Thoracic aorta (tissue), 2 donors: ENCODE measurements around the gene AEN. TPM values are rescaled to one million over a fixed set of nuclear protein-coding genes. Genes with fewer than 3 reads are reported as not detected.

Experiments
- ATAC-seq: fragments of 150-250 bp; one replicate; pipeline ENCODE4 v1.8.0; 2017; ENCODE audit warnings: low read depth; ENCODE audit not compliant: insufficient number of reproducible peaks, low FRiP score
- DNase-seq: peaks from one replicate; pipeline ENCODE4 v3.0.0-alpha.2; 2020; ENCODE audit warnings: low spot score
- H3K27ac ChIP-seq, 2 donors: fragments of 200-600 bp; sonication (generic); 1 replicate in 1 of 2; 2 replicates in 1 of 2; pipeline ENCODE4 v1.5.1; 2016; ENCODE audit warnings: mild to moderate bottlenecking in 2 of 2, moderate library complexity in 2 of 2
- H3K27me3 ChIP-seq: fragments of 200-600 bp; sonication (generic); replicated peaks from 2 replicates; pipeline ENCODE4 v1.6.0; 2016; ENCODE audit warnings: mild to moderate bottlenecking; ENCODE audit not compliant: insufficient read depth
- H3K36me3 ChIP-seq: fragments of 200-600 bp; sonication (generic); one replicate; pipeline ENCODE4 v1.5.1; 2016
- H3K4me1 ChIP-seq, 2 donors: fragments of 200-600 bp; sonication (generic); 1 replicate in 1 of 2; 2 replicates in 1 of 2; pipeline versions ENCODE4 v1.5.1 to v1.6.0; 2016; ENCODE audit warnings: low read depth in 2 of 2, mild to moderate bottlenecking in 1 of 2; ENCODE audit not compliant: control insufficient read depth in 1 of 2
- H3K4me3 ChIP-seq: fragments of 200-600 bp; sonication (generic); 2 replicates; pipeline ENCODE4 v1.5.1; 2016; ENCODE audit warnings: mild to moderate bottlenecking
- H3K9me3 ChIP-seq: fragments of 200-600 bp; sonication (generic); 2 replicates; pipeline ENCODE4 v1.5.1; 2016
- total RNA-seq, 2 donors: library from RNA; depleted of rRNA; stranded (reverse); fragments of >200 nt; gene quantifications; one replicate each; pipeline versions ENCODE4 v1.1.0 to v1.2.3, GENCODE V29; 2016
- TF ChIP-seq, protein P1 (sequence below): fragments of 200-600 bp; sonication (generic); IDR thresholded peaks from one replicate; pipeline ENCODE4 v1.5.1; 2019; ENCODE audit warnings: antibody characterized with exemption

AEN gene
- total RNA-seq, 2 donors from 2014 or later = 36.0 to 36.3 TPM

DNA sequence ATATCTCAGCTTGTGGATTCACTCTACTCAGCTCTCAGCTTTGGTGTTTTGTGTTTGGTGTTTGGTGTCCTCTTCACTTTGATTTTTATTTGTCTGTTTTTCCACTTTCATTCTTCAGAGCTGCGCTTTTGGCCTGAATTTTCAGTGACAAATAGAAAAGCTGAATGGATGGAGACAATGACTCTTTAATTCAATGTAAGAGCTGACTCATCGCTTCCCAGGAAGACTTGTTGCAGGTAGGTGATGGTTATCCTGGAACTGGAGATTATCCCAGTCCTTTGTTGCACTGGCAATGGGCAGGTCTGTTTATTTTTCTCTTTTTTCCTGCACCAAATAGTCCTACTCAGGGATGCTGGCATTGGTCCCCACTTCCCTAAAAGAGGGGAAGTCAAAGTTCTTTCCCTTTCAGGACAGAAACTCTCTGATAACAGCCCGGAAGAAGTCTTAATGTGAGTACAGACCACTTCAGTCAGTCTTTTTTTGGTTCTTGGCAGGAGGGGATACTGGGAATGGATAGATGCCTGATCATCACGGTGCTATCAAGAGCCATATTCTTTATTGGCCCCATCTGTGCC lies 12.4 kb upstream of the AEN start:
- H3K4me1 ChIP-seq = peaks cover 0 to 19% of the 10 kb centered on the region in 2 donors
- ATAC-seq = no peak

DNA sequence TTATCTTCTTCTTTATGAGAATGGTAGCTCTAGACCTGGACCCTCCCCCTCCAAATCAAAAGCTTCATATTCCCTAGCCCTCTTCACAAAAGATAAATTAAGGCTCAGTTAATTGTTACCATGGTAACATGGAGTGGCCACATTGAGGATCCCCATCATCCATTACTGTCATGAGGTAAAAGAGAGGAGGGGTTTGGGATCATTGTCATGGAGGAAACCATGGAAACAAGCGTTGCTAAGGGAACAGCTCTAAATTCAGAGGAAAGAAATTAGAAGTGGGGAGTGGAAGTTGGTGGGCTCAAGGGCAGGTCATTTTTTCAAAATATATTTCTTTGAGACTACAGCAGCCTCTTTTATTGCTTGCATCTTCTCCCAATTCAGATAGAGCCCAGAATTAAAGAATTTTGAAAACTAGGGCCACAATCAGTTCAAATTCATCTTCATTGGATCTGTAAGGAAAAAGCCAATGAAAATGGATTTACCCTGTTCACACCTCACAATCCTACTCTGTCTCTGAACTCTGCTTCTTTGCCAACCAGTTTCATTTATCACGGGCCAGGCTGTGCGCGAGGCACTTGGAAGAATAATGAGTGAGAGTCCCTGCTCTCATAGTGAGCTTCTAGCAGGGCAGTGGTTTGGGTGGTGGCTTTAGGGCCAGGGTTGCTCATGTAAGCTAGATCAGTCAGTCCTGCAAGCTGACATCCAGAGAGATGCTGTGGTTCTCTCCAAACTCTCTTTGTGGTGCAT lies 11.6 kb upstream of the AEN start:
- H3K27me3 ChIP-seq = peaks cover 18% of the 10 kb centered on the region
- H3K9me3 ChIP-seq = no peaks in the 10 kb centered on the region
- no peak overlapping the region for H3K27ac ChIP-seq
- ATAC-seq = no peak
- H3K36me3 ChIP-seq = no peaks in the 10 kb centered on the region
- TF ChIP-seq, protein P1, sequence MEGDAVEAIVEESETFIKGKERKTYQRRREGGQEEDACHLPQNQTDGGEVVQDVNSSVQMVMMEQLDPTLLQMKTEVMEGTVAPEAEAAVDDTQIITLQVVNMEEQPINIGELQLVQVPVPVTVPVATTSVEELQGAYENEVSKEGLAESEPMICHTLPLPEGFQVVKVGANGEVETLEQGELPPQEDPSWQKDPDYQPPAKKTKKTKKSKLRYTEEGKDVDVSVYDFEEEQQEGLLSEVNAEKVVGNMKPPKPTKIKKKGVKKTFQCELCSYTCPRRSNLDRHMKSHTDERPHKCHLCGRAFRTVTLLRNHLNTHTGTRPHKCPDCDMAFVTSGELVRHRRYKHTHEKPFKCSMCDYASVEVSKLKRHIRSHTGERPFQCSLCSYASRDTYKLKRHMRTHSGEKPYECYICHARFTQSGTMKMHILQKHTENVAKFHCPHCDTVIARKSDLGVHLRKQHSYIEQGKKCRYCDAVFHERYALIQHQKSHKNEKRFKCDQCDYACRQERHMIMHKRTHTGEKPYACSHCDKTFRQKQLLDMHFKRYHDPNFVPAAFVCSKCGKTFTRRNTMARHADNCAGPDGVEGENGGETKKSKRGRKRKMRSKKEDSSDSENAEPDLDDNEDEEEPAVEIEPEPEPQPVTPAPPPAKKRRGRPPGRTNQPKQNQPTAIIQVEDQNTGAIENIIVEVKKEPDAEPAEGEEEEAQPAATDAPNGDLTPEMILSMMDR = no peak
- no peak for DNase-seq
- H3K4me1 ChIP-seq = peaks cover 0 to 16% of the 10 kb centered on the region in 2 donors
- H3K4me3 ChIP-seq = no peak overlapping the region

More for the DNA sequence above, 12.4 kb upstream of the AEN start:
- Histone ChIP-seq H3K4me3 (no peak overlapping the region), H3K9me3 (no peaks in the 10 kb centered on the region), H3K27me3 (peaks cover 20% of the 10 kb centered on the region), H3K27ac (no peak overlapping the region), H3K36me3 (no peaks in the 10 kb centered on the region)
- DNase-seq = no peak
- TF ChIP-seq, protein P1 = no peak

DNA sequence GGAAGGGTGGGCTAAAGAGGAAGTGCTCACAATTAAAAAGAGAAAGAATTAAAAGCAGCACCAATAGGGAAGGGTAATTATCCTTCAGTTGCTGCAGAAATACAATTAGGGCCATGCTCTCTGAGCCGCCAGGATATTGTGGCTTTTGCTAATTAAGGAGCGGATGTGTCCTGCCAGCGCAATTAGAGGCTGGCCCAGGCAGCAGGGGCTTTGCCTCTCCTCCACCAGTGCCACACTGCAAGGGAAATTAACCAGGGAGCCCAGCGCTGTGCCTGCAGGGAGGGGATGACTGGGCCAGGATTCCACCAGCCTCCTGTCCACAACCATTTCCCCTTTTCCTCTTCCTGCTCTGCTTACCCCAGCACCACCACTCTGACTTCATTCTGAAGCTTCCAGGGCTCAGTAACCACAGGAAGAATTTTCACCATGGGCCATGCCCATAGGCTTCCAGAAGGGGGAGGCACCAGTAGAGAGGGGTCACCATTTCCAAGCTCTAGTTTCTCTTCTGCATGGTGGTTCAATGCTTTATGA lies 10.4 kb upstream of the AEN start:
- DNase-seq (no peak), ATAC-seq (no peak)
- Histone ChIP-seq H3K4me3 (no peak overlapping the region), H3K4me1 (peaks cover 0 to 4% of the 10 kb centered on the region in 2 donors), H3K27me3 (peaks cover 6% of the 10 kb centered on the region), H3K9me3 (no peaks in the 10 kb centered on the region), H3K27ac (no peak overlapping the region), H3K36me3 (no peaks in the 10 kb centered on the region)
- TF ChIP-seq, protein P1 = no peak

DNA sequence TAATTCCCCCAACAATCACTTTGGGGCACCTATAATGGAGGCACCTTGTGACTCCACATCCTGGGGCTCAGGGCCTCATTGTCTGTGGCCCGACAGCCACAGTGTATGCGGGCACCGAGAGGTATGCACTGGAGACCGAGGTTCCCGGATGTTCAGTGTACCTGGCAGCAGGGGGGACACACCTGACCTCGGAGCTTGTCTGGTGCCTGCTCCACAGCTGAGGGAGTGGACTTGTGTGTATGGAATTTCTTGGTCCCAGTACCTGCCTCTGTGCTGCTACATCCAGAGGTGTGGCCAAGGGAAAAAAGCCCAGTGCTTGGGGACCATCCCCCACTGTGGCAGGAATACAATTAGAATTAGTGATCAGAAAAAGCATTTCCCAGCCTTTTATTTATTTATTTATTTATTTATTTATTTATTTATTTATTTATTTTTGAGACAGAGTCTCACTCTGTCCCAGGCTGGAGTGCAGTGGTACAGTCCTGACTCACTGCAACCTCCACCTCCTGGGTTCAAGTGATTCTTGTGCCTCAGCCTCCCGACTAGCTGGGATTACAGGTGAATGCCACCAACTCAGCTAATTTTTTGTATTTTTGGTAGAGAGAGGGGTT lies 8.8 kb upstream of the AEN start:
- DNase-seq = no peak
- no peak overlapping the region for H3K27ac ChIP-seq
- TF ChIP-seq, protein P1 = no peak
- no peaks in the 10 kb centered on the region for H3K27me3 ChIP-seq
- H3K9me3 ChIP-seq = no peaks in the 10 kb centered on the region
- H3K4me1 ChIP-seq = no peaks in the 10 kb centered on the region
- H3K4me3 ChIP-seq = no peak overlapping the region
- no peaks in the 10 kb centered on the region for H3K36me3 ChIP-seq
- no peak for ATAC-seq
